ENCODE measurements around the gene TMEM191C. TPM values are rescaled to one million over a fixed set of nuclear protein-coding genes. Genes with fewer than 3 reads are reported as not detected.
"Not testable (repeated sequence)": the region's sequence is repeated elsewhere in the genome, so short reads cannot be mapped to it uniquely, and the experiment has no call there.

The TMEM191C gene
- 4.1 TPM for total RNA-seq
- 1 to 10 TPM in 3 of 4 donors, under 1 TPM in 1; 0.72 to 2.7 (median 1.3) TPM for polyA plus RNA-seq

GRCh38 chr22:21467337-21468193 lies at the start of gene TMEM191C:
TMEM191C (plus strand) TSS chr22:21467387; CDS start chr22:21467460, 73 bp downstream.
- not testable (repeated sequence) for H3K4me1 Mint-ChIP-seq; H3K27me3 ChIP-seq (ENCODE audit: control insufficient read depth, insufficient read depth, low read length); H3K36me3 Mint-ChIP-seq; H3K4me1 ChIP-seq (ENCODE audit: control insufficient read depth, insufficient read depth, low read length, poor library complexity, severe bottlenecking); H3K36me3 ChIP-seq (ENCODE audit: control insufficient read depth, insufficient read depth, low read length); H3K9me3 ChIP-seq (ENCODE audit: control insufficient read depth in 2 of 2, low read length in 2 of 2); H3K9me3 Mint-ChIP-seq; H3K27me3 Mint-ChIP-seq; ATAC-seq (ENCODE audit: low read depth in 2 of 2); DNase-seq; H3K4me3 ChIP-seq (ENCODE audit: low read depth, low read length)
- peak within 1 kb of the TSS; percentile 68 for H3K27ac ChIP-seq (ENCODE audit: insufficient read depth, low read length, poor library complexity, severe bottlenecking)
- peak within 1 kb of the TSS; percentile 89 to 98 (median 94) for H3K4me3 Mint-ChIP-seq
- H3K27ac Mint-ChIP-seq: peak within 1 kb of the TSS; percentile 89 to 98 (median 92)

GRCh38 chr22:21417853-21418252 lies 49.3 kb upstream of the TMEM191C start:
- H3K27ac Mint-ChIP-seq; H3K27me3 ChIP-seq (ENCODE audit: control insufficient read depth, insufficient read depth, low read length); H3K27ac ChIP-seq (ENCODE audit: insufficient read depth, low read length, poor library complexity, severe bottlenecking); H3K4me1 Mint-ChIP-seq; H3K36me3 Mint-ChIP-seq; H3K36me3 ChIP-seq (ENCODE audit: control insufficient read depth, insufficient read depth, low read length); H3K9me3 Mint-ChIP-seq; ATAC-seq (ENCODE audit: low read depth in 2 of 2); H3K27me3 Mint-ChIP-seq; H3K4me3 ChIP-seq (ENCODE audit: low read depth, low read length); DNase-seq; H3K4me1 ChIP-seq (ENCODE audit: control insufficient read depth, insufficient read depth, low read length, poor library complexity, severe bottlenecking); H3K9me3 ChIP-seq (ENCODE audit: control insufficient read depth in 2 of 2, low read length in 2 of 2): not testable (repeated sequence)
- H3K4me3 Mint-ChIP-seq: peak overlapping the region in 1 of 4 donors; percentile 62

- H3K4me3 ChIP-seq (ENCODE audit: low read depth, low read length); ATAC-seq (ENCODE audit: low read depth in 2 of 2); H3K27ac Mint-ChIP-seq; H3K4me1 Mint-ChIP-seq; H3K4me3 Mint-ChIP-seq; H3K36me3 Mint-ChIP-seq; H3K27me3 Mint-ChIP-seq; H3K27ac ChIP-seq (ENCODE audit: insufficient read depth, low read length, poor library complexity, severe bottlenecking); H3K4me1 ChIP-seq (ENCODE audit: control insufficient read depth, insufficient read depth, low read length, poor library complexity, severe bottlenecking); H3K27me3 ChIP-seq (ENCODE audit: control insufficient read depth, insufficient read depth, low read length); H3K9me3 Mint-ChIP-seq; H3K9me3 ChIP-seq (ENCODE audit: control insufficient read depth in 2 of 2, low read length in 2 of 2); DNase-seq; H3K36me3 ChIP-seq (ENCODE audit: control insufficient read depth, insufficient read depth, low read length): not testable (repeated sequence)
Observed at GRCh38 chr22:21418974-21419638, 48.1 kb upstream of the TMEM191C start.

GRCh38 chr22:21420180-21420763 lies 46.9 kb upstream of the TMEM191C start:
- ATAC-seq (ENCODE audit: low read depth in 2 of 2) (peak; percentile 82 to 84), DNase-seq (peak in 1 of 3 donors; percentile 33)
- not testable (repeated sequence) for H3K4me3 Mint-ChIP-seq; H3K27me3 Mint-ChIP-seq; H3K4me3 ChIP-seq (ENCODE audit: low read depth, low read length); H3K36me3 ChIP-seq (ENCODE audit: control insufficient read depth, insufficient read depth, low read length); H3K27ac ChIP-seq (ENCODE audit: insufficient read depth, low read length, poor library complexity, severe bottlenecking); H3K27ac Mint-ChIP-seq; H3K27me3 ChIP-seq (ENCODE audit: control insufficient read depth, insufficient read depth, low read length); H3K4me1 Mint-ChIP-seq; H3K9me3 ChIP-seq (ENCODE audit: control insufficient read depth in 2 of 2, low read length in 2 of 2); H3K9me3 Mint-ChIP-seq; H3K4me1 ChIP-seq (ENCODE audit: control insufficient read depth, insufficient read depth, low read length, poor library complexity, severe bottlenecking); H3K36me3 Mint-ChIP-seq

GRCh38 chr22:21424084-21424709 lies 43.0 kb upstream of the TMEM191C start:
- H3K4me3 ChIP-seq (ENCODE audit: low read depth, low read length); H3K4me1 ChIP-seq (ENCODE audit: control insufficient read depth, insufficient read depth, low read length, poor library complexity, severe bottlenecking); H3K36me3 Mint-ChIP-seq; H3K36me3 ChIP-seq (ENCODE audit: control insufficient read depth, insufficient read depth, low read length); H3K27me3 Mint-ChIP-seq; H3K27me3 ChIP-seq (ENCODE audit: control insufficient read depth, insufficient read depth, low read length); DNase-seq; H3K9me3 ChIP-seq (ENCODE audit: control insufficient read depth in 2 of 2, low read length in 2 of 2); H3K27ac Mint-ChIP-seq; H3K27ac ChIP-seq (ENCODE audit: insufficient read depth, low read length, poor library complexity, severe bottlenecking); H3K4me1 Mint-ChIP-seq; ATAC-seq (ENCODE audit: low read depth in 2 of 2); H3K9me3 Mint-ChIP-seq; H3K4me3 Mint-ChIP-seq: not testable (repeated sequence)

GRCh38 chr22:21434378-21435233 lies 32.6 kb upstream of the TMEM191C start:
- H3K4me3 Mint-ChIP-seq; H3K36me3 ChIP-seq (ENCODE audit: control insufficient read depth, insufficient read depth, low read length); H3K4me1 Mint-ChIP-seq; H3K27ac ChIP-seq (ENCODE audit: insufficient read depth, low read length, poor library complexity, severe bottlenecking); H3K4me3 ChIP-seq (ENCODE audit: low read depth, low read length); H3K9me3 ChIP-seq (ENCODE audit: control insufficient read depth in 2 of 2, low read length in 2 of 2); DNase-seq; H3K27ac Mint-ChIP-seq; H3K27me3 ChIP-seq (ENCODE audit: control insufficient read depth, insufficient read depth, low read length); H3K36me3 Mint-ChIP-seq; H3K4me1 ChIP-seq (ENCODE audit: control insufficient read depth, insufficient read depth, low read length, poor library complexity, severe bottlenecking); H3K9me3 Mint-ChIP-seq; H3K27me3 Mint-ChIP-seq: not testable (repeated sequence)
- ATAC-seq (ENCODE audit: low read depth in 2 of 2): peak; percentile 77 to 78
